Psoas muscle (tissue), 8 donors: ENCODE results near the gene RALGAPA2. TPM values are rescaled to one million over a fixed set of nuclear protein-coding genes. Genes with fewer than 3 reads are reported as not detected.
A peak's percentile ranks its signal among the peaks of the same experiment; 100 is the strongest.

Source experiments
- ATAC-seq, 4 donors: fragments of 200-7000 bp; cut with Tn5 transposase; one replicate each; pipeline ENCODE4 v1.9.1; 2020; ENCODE audit warnings: moderate library complexity in 3 of 4, mild to moderate bottlenecking in 2 of 4
- DNase-seq, 2 donors: peaks; one replicate each; pipeline ENCODE4 v3.0.0-alpha.2; 2020
- H3K27ac ChIP-seq: fragments of 200-600 bp; one replicate; pipeline ENCODE4 v1.8.0; 2022
- H3K27me3 ChIP-seq, 3 donors: fragments of 200-600 bp in 1 of 3; one replicate each; pipeline versions ENCODE4 v1.6.1 to v1.8.0; 2013 to 2022; ENCODE audit warnings: low read length in 2 of 3, mild to moderate bottlenecking in 2 of 3, moderate library complexity in 1 of 3; ENCODE audit not compliant: insufficient read depth in 3 of 3
- H3K36me3 ChIP-seq, 2 donors: fragments of 200-600 bp in 1 of 2; one replicate each; pipeline versions ENCODE4 v1.6.1 to v1.8.0; 2013 to 2022; ENCODE audit warnings: low read depth in 1 of 2, mild to moderate bottlenecking in 1 of 2, moderate library complexity in 1 of 2; ENCODE audit not compliant: insufficient read depth in 1 of 2
- H3K4me1 ChIP-seq: fragments of 200-600 bp; one replicate; pipeline ENCODE4 v1.8.0; 2022
- H3K4me3 ChIP-seq: fragments of 200-600 bp; one replicate; pipeline ENCODE4 v1.8.0; 2022; ENCODE audit warnings: mild to moderate bottlenecking
- H3K9me3 ChIP-seq: fragments of 200-600 bp; one replicate; pipeline ENCODE4 v1.8.0; 2022
- WGBS, 3 donors: extraction: QIAGEN DNeasy Blood & Tissue Kit; methylation state at CpG; one replicate each; pipeline versions ENCODE4 v1.1.6 to v1.1.7; 2013; 5-methylcytosine and 5-hydroxymethylcytosine counted together
- intact Hi-C, 2 donors: fragments of 100-400 bp; cut with DNase I; formaldehyde crosslinking; loops; one replicate each; pipeline versions ENCODE4 v1.11.0 to v1.14.2; 2022
- polyA plus RNA-seq, 3 donors: library from polyadenylated mRNA; stranded (reverse); fragments of 200-250 nt; gene quantifications; one replicate each; pipeline ENCODE4 v1.2.3, GENCODE V29; 2013
- total RNA-seq, 4 donors: library from RNA; stranded (reverse); fragmentation: NEBNext Ultra II Directional in 2 of 4; extraction: Animal tissue kit (Norgen Biotek cat#: 25700) in 2 of 4; gene quantifications; one replicate each; pipeline versions ENCODE4 v1.2.1 to v1.2.4, GENCODE V29; 2021 to 2023
- TF ChIP-seq, protein P1 (sequence below): fragments of 200-600 bp; IDR thresholded peaks from one replicate; pipeline ENCODE4 v1.8.0; 2022; ENCODE audit warnings: antibody characterized with exemption
- donor health status: healthy with polysubstance abuse.
- donor health status: DM: no; HTN: no; CAD: no; lungs with moderate emphysema.
- donor health status: Bipolar disorder and iron deficiency.
- donor health status: healthy.
- donor health status: DM: yes; HTN: yes; CAD: no.
- donor health status: DM: no; HTN: no; CAD: no.
- donor health status: DM: no; HTN: no; CAD: no.
- donor health status: DM: yes; HTN: yes; CAD: no.

RALGAPA2 gene
- total and polyA plus RNA-seq, 7 donors, result 12.2 to 75.5 (median 51.1) TPM

DNA sequence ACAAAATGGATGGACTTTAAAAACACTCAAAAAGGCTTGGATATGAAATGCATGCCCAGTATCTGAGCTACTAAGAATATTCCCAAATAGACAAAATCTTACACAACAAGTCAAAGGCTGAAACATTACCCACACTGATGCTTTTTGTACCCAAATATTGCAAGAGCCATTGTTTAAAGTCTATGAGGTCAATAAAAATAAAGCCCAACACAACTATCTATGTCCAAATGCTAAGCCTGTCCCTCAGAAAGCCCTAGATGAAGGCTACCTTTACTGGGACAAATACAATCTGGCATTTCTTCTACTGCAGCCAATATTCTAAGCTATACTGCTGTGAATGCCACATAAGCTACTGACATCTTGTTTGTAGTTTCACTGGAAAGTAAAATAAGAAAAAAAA lies 54.3 kb downstream of the RALGAPA2 start:
- Histone ChIP-seq H3K27me3 (no peaks in the 10 kb centered on the region), H3K27ac (no peak overlapping the region), H3K4me1 (peaks cover 42% of the 10 kb centered on the region), H3K4me3 (no peak overlapping the region), H3K9me3 (no peaks in the 10 kb centered on the region), H3K36me3 (no peaks in the 10 kb centered on the region)
- no peak for DNase-seq
- TF ChIP-seq, protein P1, sequence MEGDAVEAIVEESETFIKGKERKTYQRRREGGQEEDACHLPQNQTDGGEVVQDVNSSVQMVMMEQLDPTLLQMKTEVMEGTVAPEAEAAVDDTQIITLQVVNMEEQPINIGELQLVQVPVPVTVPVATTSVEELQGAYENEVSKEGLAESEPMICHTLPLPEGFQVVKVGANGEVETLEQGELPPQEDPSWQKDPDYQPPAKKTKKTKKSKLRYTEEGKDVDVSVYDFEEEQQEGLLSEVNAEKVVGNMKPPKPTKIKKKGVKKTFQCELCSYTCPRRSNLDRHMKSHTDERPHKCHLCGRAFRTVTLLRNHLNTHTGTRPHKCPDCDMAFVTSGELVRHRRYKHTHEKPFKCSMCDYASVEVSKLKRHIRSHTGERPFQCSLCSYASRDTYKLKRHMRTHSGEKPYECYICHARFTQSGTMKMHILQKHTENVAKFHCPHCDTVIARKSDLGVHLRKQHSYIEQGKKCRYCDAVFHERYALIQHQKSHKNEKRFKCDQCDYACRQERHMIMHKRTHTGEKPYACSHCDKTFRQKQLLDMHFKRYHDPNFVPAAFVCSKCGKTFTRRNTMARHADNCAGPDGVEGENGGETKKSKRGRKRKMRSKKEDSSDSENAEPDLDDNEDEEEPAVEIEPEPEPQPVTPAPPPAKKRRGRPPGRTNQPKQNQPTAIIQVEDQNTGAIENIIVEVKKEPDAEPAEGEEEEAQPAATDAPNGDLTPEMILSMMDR, result no peak
- intact Hi-C loops, result loop anchor here in 1 of 2 donors (5.0 kb wide), 1 partner anchor 34 kb away; no protein-coding TSS in a partner anchor
- ATAC-seq, result no peak

DNA sequence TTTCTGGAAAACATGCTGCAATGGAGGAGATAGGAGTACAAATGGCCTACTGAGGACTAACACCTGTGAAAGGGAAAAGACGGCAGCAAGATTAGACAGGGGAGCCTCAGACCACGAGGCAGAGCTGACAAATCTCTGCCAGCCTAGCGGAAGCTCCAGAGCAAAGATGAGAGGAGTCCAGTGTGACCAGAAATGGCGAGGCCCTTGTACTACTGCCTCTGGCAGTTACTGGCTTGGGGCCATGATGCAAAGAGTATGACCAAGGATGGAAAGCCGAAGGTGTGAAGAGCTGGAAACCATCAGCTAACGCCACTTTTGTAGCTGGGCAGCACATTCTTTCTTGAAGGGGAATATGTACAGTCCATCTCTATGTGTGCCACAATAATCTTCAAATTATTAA lies 55.4 kb downstream of the RALGAPA2 start:
- H3K4me3 ChIP-seq, result no peak overlapping the region
- ATAC-seq (peak in 1 of 4 donors; percentile 25), DNase-seq (no peak)
- H3K4me1 ChIP-seq, result peaks cover 33% of the 10 kb centered on the region
- no peak overlapping the region for H3K27ac ChIP-seq
- no peaks in the 10 kb centered on the region for H3K9me3 ChIP-seq
- WGBS, 3 donors, result 91 to 98% (median 92%) methylated on average over 6 of the region's 6 CpGs
- H3K36me3 ChIP-seq, result peaks cover 0 to 8% of the 10 kb centered on the region in 2 donors
- TF ChIP-seq, protein P1, result no peak
- no peaks in the 10 kb centered on the region for H3K27me3 ChIP-seq
- intact Hi-C loops, result loop anchor here in 1 of 2 donors (5.0 kb wide), 1 partner anchor 35 kb away; no protein-coding TSS in a partner anchor

DNA sequence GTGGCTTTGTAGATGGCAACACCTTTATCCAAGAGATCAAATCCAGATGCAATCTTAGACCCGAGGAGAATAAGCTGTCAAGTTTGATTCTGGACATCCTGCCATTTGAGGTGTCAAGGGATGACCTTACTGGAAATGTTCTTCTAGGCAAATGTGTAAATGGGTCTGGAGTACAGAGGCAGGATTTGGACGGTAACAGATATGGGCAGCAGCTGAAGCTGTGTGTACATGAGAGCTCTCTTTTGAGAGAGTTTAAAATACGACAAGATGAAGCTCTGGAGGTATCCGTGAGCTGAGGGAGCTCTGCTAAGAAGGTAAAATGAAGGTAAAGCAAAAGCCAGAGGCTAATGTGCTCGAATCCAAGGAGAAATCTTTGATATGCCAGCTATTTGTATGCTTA lies 56.6 kb downstream of the RALGAPA2 start:
- ATAC-seq, result peak; percentile 39 to 76 (median 70)

DNA sequence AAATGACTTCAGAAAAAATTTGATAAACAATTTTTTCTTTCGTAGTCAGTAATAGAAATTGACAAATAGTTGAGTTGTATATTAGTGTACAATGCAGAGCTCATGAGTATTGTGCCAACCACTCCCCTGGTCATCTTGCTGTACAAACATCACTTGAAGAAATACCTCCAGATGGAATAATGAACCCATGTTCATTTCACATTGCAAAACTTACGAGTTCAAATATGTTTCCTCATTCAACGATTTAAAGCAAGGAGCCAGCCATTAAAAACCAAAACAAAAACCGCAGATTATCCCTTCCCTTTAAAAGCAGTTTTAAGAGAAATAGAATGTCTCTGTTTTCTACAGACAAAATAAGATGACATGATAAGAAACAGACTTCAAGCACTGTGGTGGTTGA lies 62.5 kb downstream of the RALGAPA2 start:
- Histone ChIP-seq H3K4me1 (peaks cover 7% of the 10 kb centered on the region), H3K9me3 (no peaks in the 10 kb centered on the region), H3K36me3 (peaks cover 0 to 12% of the 10 kb centered on the region in 2 donors), H3K27ac (no peak overlapping the region), H3K4me3 (no peak overlapping the region), H3K27me3 (no peaks in the 10 kb centered on the region)
- 89 to 95% (median 94%) methylated on average over 4 of the region's 4 CpGs for WGBS, 3 donors
- TF ChIP-seq, protein P1, result no peak
- intact Hi-C loops, result no loop called here
- DNase-seq (no peak), ATAC-seq (no peak)

More for the DNA sequence above, 56.6 kb downstream of the RALGAPA2 start:
- Histone ChIP-seq H3K9me3 (no peaks in the 10 kb centered on the region), H3K4me1 (peaks cover 39% of the 10 kb centered on the region), H3K4me3 (no peak overlapping the region), H3K36me3 (peaks cover 0 to 12% of the 10 kb centered on the region in 2 donors), H3K27ac (no peak overlapping the region), H3K27me3 (no peaks in the 10 kb centered on the region)
- TF ChIP-seq, protein P1, result no peak
- 36 to 65% (median 44%) methylated on average over 5 of the region's 5 CpGs for WGBS, 3 donors
- no peak for DNase-seq
- intact Hi-C loops, result loop anchor here in 1 of 2 donors (5.0 kb wide), 1 partner anchor 36 kb away; no protein-coding TSS in a partner anchor

DNA sequence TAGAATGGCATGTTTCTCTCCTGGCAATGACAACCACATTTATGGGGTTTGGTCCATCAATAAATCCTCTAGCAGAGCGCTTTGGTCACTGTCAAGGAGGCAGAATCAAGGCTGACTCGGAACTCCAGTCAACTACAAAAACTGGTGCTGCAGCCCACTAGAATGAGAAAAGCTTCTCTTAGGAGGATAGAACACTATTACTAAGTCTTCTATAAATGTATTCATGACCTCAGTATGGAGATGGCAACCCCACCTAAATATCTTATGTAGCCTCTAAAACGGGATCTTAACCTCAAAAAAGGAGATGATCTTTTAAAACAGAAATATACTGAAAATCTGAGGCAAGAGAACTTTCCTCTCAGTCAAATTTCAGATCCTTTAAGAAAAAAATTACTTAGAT lies 68.5 kb downstream of the RALGAPA2 start:
- WGBS, 3 donors, result 66 to 87% (median 69%) methylated on average over 3 of the region's 3 CpGs
- H3K27ac ChIP-seq, result peak overlapping the region; percentile 42
- intact Hi-C loops, result no loop called here
- TF ChIP-seq, protein P1, result no peak
- no peak for DNase-seq
- no peak overlapping the region for H3K4me3 ChIP-seq
- no peaks in the 10 kb centered on the region for H3K27me3 ChIP-seq
- no peaks in the 10 kb centered on the region for H3K9me3 ChIP-seq
- peaks cover 15% of the 10 kb centered on the region for H3K4me1 ChIP-seq
- peaks cover 9 to 22% of the 10 kb centered on the region in 2 donors for H3K36me3 ChIP-seq
- ATAC-seq, result peak in 3 of 4 donors; percentile 53 to 72 (median 60)
